Keratinocyte (primary cell): Measurements from ENCODE around the gene SEC11C.

Source experiments
- EZH2 ChIP-seq: IDR thresholded peaks from one replicate; pipeline ENCODE4 v1.6.1; 2012; ENCODE audit warnings: inconsistent platforms, mild to moderate bottlenecking, low read length, moderate library complexity
- TF ChIP-seq, protein P1 (sequence below), 3 experiments: IDR thresholded peaks in 1 of 3; conservative IDR thresholded peaks in 1 of 3; optimal IDR thresholded peaks in 1 of 3; 2 replicates in 2 of 3; 3 replicates in 1 of 3; pipeline versions ENCODE3 to v1.5.1; 2011; ENCODE audit warnings: low read length in 3 of 3, mild to moderate bottlenecking in 3 of 3, moderate library complexity in 2 of 3, control low read depth in 1 of 3, inconsistent platforms in 1 of 3; ENCODE audit not compliant: insufficient read depth in 2 of 3; ENCODE audit errors: extremely low read depth in 1 of 3

- TF ChIP-seq, protein P1, sequence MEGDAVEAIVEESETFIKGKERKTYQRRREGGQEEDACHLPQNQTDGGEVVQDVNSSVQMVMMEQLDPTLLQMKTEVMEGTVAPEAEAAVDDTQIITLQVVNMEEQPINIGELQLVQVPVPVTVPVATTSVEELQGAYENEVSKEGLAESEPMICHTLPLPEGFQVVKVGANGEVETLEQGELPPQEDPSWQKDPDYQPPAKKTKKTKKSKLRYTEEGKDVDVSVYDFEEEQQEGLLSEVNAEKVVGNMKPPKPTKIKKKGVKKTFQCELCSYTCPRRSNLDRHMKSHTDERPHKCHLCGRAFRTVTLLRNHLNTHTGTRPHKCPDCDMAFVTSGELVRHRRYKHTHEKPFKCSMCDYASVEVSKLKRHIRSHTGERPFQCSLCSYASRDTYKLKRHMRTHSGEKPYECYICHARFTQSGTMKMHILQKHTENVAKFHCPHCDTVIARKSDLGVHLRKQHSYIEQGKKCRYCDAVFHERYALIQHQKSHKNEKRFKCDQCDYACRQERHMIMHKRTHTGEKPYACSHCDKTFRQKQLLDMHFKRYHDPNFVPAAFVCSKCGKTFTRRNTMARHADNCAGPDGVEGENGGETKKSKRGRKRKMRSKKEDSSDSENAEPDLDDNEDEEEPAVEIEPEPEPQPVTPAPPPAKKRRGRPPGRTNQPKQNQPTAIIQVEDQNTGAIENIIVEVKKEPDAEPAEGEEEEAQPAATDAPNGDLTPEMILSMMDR (optimal IDR thresholded peaks at IDR 0.05 in 1 of 3, IDR thresholded peaks at IDR 0.05 in 1 of 3, conservative IDR thresholded peaks at IDR 0.05 in 1 of 3; ENCODE audit: extremely low read depth in 1 of 3, insufficient read depth in 2 of 3, low read length in 3 of 3): no peak
- no peak for TF ChIP-seq EZH2
Measured at GRCh38 chr18:59172664-59173249, 33.1 kb downstream of the SEC11C start.
